Right lobe of liver (tissue), 6 donors: Measurements from ENCODE around the gene PAFAH1B2. TPM values are rescaled to one million over a fixed set of nuclear protein-coding genes. Genes with fewer than 3 reads are reported as not detected.

Experiments
- ATAC-seq, 4 donors: fragments of 200-7000 bp; cut with Tn5 transposase; one replicate each; pipeline ENCODE4 v1.9.1; 2020; ENCODE audit warnings: mild to moderate bottlenecking in 4 of 4, moderate library complexity in 4 of 4
- DNase-seq, 3 donors: peaks; one replicate each; pipeline ENCODE4 v3.0.0-alpha.2; 2020
- H3K27ac ChIP-seq, 3 donors: fragments of 200-600 bp; one replicate each; pipeline ENCODE4 v1.8.0; 2022
- H3K27me3 ChIP-seq, 2 donors: fragments of 200-600 bp; one replicate each; pipeline ENCODE4 v1.8.0; 2022
- H3K36me3 ChIP-seq, 4 donors: fragments of 200-600 bp; sonication (generic) in 1 of 4; one replicate each; pipeline versions ENCODE4 v1.5.1 to v1.8.0; 2017 to 2022; ENCODE audit warnings: control low read depth in 1 of 4
- H3K4me1 ChIP-seq, 4 donors: fragments of 200-600 bp; sonication (generic) in 1 of 4; one replicate each; pipeline versions ENCODE4 v1.5.1 to v1.8.0; 2017 to 2022; ENCODE audit warnings: control low read depth in 1 of 4
- H3K4me3 ChIP-seq, 3 donors: fragments of 200-600 bp; one replicate each; pipeline ENCODE4 v1.8.0; 2022
- H3K9me3 ChIP-seq, 4 donors: fragments of 200-600 bp; sonication (generic) in 1 of 4; one replicate each; pipeline versions ENCODE4 v1.5.1 to v1.8.0; 2017 to 2022; ENCODE audit warnings: control low read depth in 1 of 4
- CTCF ChIP-seq, 4 donors: fragments of 200-600 bp in 3 of 4; fragments of 450-650 bp in 1 of 4; IDR thresholded peaks; one replicate each; pipeline versions ENCODE4 v1.5.1 to v1.8.0; 2016 to 2022; ENCODE audit warnings: antibody characterized with exemption in 4 of 4, mild to moderate bottlenecking in 2 of 4
- POLR2A ChIP-seq: fragments of 450-650 bp; IDR thresholded peaks from one replicate; pipeline ENCODE4 v1.6.1; 2017; ENCODE audit warnings: antibody characterized with exemption, mild to moderate bottlenecking
- WGBS: methylation state at CpG from one replicate; pipeline ENCODE4 v1.1.6; 2018; ENCODE audit warnings: low coverage, low lambda C conversion rate; ENCODE audit not compliant: insufficient coverage; ENCODE audit errors: missing lambda C conversion rate; 5-methylcytosine and 5-hydroxymethylcytosine counted together
- intact Hi-C, 2 donors: fragments of 100-400 bp; cut with DNase I; formaldehyde crosslinking; loops; one replicate each; pipeline versions ENCODE4 v1.11.2 to v1.14.1; 2022
- total RNA-seq, 6 experiments: library from RNA; depleted of rRNA in 2 of 6; stranded (reverse); fragments of >200 nt in 2 of 6; fragmentation: NEBNext Ultra II Directional in 3 of 6; extraction: Animal tissue kit (Norgen Biotek cat#: 25700) in 3 of 6; gene quantifications; one replicate each; pipeline versions ENCODE4 v1.1.0 to v1.2.4, GENCODE V29; 2016 to 2023
- donor health status: DM: no; HTN: yes; CAD: no.
- donor health status: DM: no; HTN: no; CAD: no.
- donor health status: DM: no; HTN: no; CAD: no.
- donor health status: DM: no; HTN: yes; CAD: no.
- donor health status: DM: no; HTN: yes; CAD: no.

The PAFAH1B2 gene
- total RNA-seq, 6 experiments from 2014 or later = 22.2 to 39.1 (median 29.3) TPM

- DNase-seq = peak in 1 of 3 donors; percentile 33
Measured at GRCh38 chr11:117223741-117224689, 79.9 kb downstream of the PAFAH1B2 start.

GRCh38 chr11:117225553-117226170 is 81.6 kb downstream of the PAFAH1B2 start:
- 94% methylated on average over 6 of the region's 9 CpGs for WGBS
- H3K27me3 ChIP-seq = no peaks in the 10 kb centered on the region
- intact Hi-C loops = loop anchor here in 1 of 2 donors (10.0 kb wide), 2 partner anchors 51 to 371 kb away; partner anchors contain the start of gene SIDT2
- H3K9me3 ChIP-seq = no peaks in the 10 kb centered on the region
- ATAC-seq (no peak), DNase-seq (peak in 1 of 3 donors; percentile 39)
- peaks cover 0 to 46% (median 13%) of the 10 kb centered on the region in 4 donors for H3K36me3 ChIP-seq
- no peak overlapping the region for H3K27ac ChIP-seq
- no peak for TF ChIP-seq CTCF (IDR thresholded peaks at IDR 0.05)
- no peak for TF ChIP-seq POLR2A
- H3K4me3 ChIP-seq = no peak overlapping the region
- peaks cover 0 to 1% (median under 1%) of the 10 kb centered on the region in 4 donors for H3K4me1 ChIP-seq

More at GRCh38 chr11:117223741-117224689, 79.9 kb downstream of the PAFAH1B2 start:
- H3K27me3 ChIP-seq = no peaks in the 10 kb centered on the region
- no peak overlapping the region for H3K4me3 ChIP-seq
- intact Hi-C loops = loop anchor here in 1 of 2 donors (10.0 kb wide), 2 partner anchors 49 to 369 kb away; partner anchors contain the start of gene SIDT2
- no peaks in the 10 kb centered on the region for H3K9me3 ChIP-seq
- TF ChIP-seq CTCF (IDR thresholded peaks at IDR 0.05) (no peak), POLR2A (no peak)
- H3K36me3 ChIP-seq = peaks cover 0 to 50% (median 15%) of the 10 kb centered on the region in 4 donors
- H3K27ac ChIP-seq = no peak overlapping the region
- H3K4me1 ChIP-seq = no peaks in the 10 kb centered on the region
- no peak for ATAC-seq
- 70% methylated on average over 13 of the region's 17 CpGs for WGBS

Other genes starting within 250 kb of the PAFAH1B2 start
- gene SIK3, start 45.9 kb upstream of the PAFAH1B2 start, total RNA-seq = 10 to 100 TPM; 22.0 to 35.4 (median 26.8) TPM
- 10 to 100 TPM; 24.6 to 49.9 (median 35.5) TPM for gene SIDT2, start 34.5 kb downstream of the PAFAH1B2 start, total RNA-seq
- gene TAGLN, start 55.1 kb downstream of the PAFAH1B2 start, total RNA-seq = 100 to 1,000 TPM in 4 of 6 experiments, 10 to 100 TPM in 2; 41.2 to 158 (median 112) TPM
- gene PCSK7, start 87.8 kb downstream of the PAFAH1B2 start, total RNA-seq = 10 to 100 TPM; 19.3 to 28.5 (median 25.8) TPM
- gene RNF214, start 88.4 kb downstream of the PAFAH1B2 start, total RNA-seq = 1 to 10 TPM; 5.6 to 9.4 (median 7.3) TPM
- 1 to 10 TPM in 5 of 6 experiments, under 1 TPM in 1; 0.75 to 2.9 (median 2.1) TPM for gene BACE1-AS, start 147.1 kb downstream of the PAFAH1B2 start, total RNA-seq
- 10 to 100 TPM; 19.2 to 42.8 (median 23.7) TPM for gene BACE1, start 172.0 kb downstream of the PAFAH1B2 start, total RNA-seq
- gene CEP164, start 183.6 kb downstream of the PAFAH1B2 start, total RNA-seq = 10 to 100 TPM in 2 of 6 experiments, 1 to 10 TPM in 4; 7.2 to 11.2 (median 8.6) TPM